Measurements from ENCODE around the gene CRHR2.

- no peak for TF ChIP-seq RAD21 (IDR thresholded peaks at IDR 0.05; ENCODE audit: low read length)
- no peak for TF ChIP-seq BHLHE40 (IDR thresholded peaks at IDR 0.05; ENCODE audit: low read depth, low read length)
- no peak for TF ChIP-seq POLR2A (IDR thresholded peaks at IDR 0.05; ENCODE audit: low read depth, low read length)
- no peak for TF ChIP-seq CTCF (conservative IDR thresholded peaks at IDR 0.05; ENCODE audit: low read depth, low read length)
- TF ChIP-seq, protein P1, sequence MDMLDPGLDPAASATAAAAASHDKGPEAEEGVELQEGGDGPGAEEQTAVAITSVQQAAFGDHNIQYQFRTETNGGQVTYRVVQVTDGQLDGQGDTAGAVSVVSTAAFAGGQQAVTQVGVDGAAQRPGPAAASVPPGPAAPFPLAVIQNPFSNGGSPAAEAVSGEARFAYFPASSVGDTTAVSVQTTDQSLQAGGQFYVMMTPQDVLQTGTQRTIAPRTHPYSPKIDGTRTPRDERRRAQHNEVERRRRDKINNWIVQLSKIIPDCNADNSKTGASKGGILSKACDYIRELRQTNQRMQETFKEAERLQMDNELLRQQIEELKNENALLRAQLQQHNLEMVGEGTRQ (IDR thresholded peaks at IDR 0.05; ENCODE audit: low read depth, low read length), result no peak
- TF ChIP-seq MXI1 (IDR thresholded peaks at IDR 0.05; ENCODE audit: borderline replicate concordance, low read depth, low read length), result no peak
These were observed 68.6 kb downstream of the CRHR2 start for GRCh38 chr7:30613366-30614325.
